Fibroblast of lung (primary cell): ENCODE measurements around the gene ST6GALNAC3.

Source experiments
- CTCF ChIP-seq, 2 donors: IDR thresholded peaks in 1 of 2; conservative IDR thresholded peaks in 1 of 2; 1 replicate in 1 of 2; 2 replicates in 1 of 2; pipeline ENCODE4 v1.5.1; 2011 to 2012; ENCODE audit warnings: low read length in 2 of 2, control low read depth in 1 of 2, inconsistent platforms in 1 of 2, low read depth in 1 of 2, mild to moderate bottlenecking in 1 of 2
- EZH2 ChIP-seq: IDR thresholded peaks from 2 replicates; pipeline ENCODE4 v1.5.1; 2012; ENCODE audit warnings: low read length, control low read depth, mild to moderate bottlenecking; ENCODE audit errors: missing control alignments

- TF ChIP-seq CTCF (conservative IDR thresholded peaks at IDR 0.05 in 1 of 2, IDR thresholded peaks at IDR 0.05 in 1 of 2; ENCODE audit: low read depth in 1 of 2, low read length in 2 of 2) (no peak), EZH2 (no peak)
Measured at GRCh38 chr1:76162254-76162653, 87.7 kb downstream of the ST6GALNAC3 start.
